ENCODE data around the gene TIMM22. TPM values are rescaled to one million over a fixed set of nuclear protein-coding genes. Genes with fewer than 3 reads are reported as not detected.

Gene TIMM22
- total and polyA plus RNA-seq, 2 of the 13 experiments (the other 11 are each of a cell fraction or from before 2014, with no cell fraction given), result 6.2 to 15.5 TPM

DNA sequence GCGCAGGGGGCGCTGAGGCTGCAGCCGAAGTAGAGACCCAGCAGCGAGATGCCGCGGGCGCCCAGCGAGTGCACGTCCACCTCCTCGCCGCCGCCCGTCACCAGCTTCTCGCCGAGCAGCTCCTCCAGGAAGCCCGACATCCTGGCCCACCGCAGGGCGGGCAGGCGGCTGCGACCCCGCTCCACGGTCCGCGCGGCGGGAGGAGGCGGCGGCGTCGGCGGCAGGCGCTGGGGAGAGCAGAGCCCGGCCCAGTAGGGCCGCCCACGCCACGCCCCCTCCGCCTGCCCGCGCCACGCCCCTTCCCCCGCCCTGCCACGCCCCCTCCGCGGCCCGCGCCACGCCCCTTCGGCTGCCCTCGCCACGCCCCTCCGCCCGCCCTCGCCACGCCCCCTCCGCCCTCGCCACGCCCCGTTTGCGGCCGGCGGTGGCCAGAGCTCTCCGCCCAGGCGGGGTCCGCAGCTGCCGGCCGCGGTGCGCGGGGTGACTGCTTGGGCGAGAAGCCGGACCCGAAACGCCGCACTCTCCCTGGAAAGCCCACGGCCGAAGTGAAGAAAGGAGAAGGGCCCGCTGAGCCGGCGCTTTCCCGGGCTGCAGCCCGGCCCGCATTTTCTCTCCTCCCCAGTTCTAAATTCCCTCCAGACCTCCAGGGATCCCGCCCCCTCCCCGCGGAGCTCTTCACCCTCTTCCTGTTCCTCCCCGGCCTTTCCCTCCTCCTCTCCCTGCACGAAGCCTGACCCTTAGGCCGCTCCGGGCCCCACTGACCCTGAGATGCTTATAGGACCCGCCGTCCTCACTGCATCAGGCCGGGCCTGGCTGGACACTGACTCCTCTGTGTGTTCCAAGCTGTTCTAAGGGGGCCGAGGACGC, 17.2 kb upstream of the TIMM22 start, which contains the start of gene NXN (continued):
- TF ChIP-seq ZNF550 (CRISPR knock-in tag; IDR thresholded peaks at IDR 0.05; ENCODE audit: borderline replicate concordance) (no peak), GABPA (IDR thresholded peaks at IDR 0.05; ENCODE audit: low read depth, low read length) (no peak), GABPA (CRISPR knock-in tag; IDR thresholded peaks at IDR 0.05; ENCODE audit: low read depth) (no peak), ZNF652 (CRISPR knock-in tag; IDR thresholded peaks at IDR 0.05; ENCODE audit: borderline replicate concordance, low read depth) (no peak), ZNF354B (CRISPR knock-in tag; IDR thresholded peaks at IDR 0.05) (no peak), ZNF468 (CRISPR knock-in tag; IDR thresholded peaks at IDR 0.05) (0 out of 2 replicates have a peak, but pooled peaks have one; percentile 63), BRD4 (CRISPR knock-in tag; IDR thresholded peaks at IDR 0.05) (no peak), PHF20 (CRISPR knock-in tag; IDR thresholded peaks at IDR 0.05) (peak; percentile 1; the same call in 1 of the 2 replicates)
- TF ChIP-seq, protein P1, sequence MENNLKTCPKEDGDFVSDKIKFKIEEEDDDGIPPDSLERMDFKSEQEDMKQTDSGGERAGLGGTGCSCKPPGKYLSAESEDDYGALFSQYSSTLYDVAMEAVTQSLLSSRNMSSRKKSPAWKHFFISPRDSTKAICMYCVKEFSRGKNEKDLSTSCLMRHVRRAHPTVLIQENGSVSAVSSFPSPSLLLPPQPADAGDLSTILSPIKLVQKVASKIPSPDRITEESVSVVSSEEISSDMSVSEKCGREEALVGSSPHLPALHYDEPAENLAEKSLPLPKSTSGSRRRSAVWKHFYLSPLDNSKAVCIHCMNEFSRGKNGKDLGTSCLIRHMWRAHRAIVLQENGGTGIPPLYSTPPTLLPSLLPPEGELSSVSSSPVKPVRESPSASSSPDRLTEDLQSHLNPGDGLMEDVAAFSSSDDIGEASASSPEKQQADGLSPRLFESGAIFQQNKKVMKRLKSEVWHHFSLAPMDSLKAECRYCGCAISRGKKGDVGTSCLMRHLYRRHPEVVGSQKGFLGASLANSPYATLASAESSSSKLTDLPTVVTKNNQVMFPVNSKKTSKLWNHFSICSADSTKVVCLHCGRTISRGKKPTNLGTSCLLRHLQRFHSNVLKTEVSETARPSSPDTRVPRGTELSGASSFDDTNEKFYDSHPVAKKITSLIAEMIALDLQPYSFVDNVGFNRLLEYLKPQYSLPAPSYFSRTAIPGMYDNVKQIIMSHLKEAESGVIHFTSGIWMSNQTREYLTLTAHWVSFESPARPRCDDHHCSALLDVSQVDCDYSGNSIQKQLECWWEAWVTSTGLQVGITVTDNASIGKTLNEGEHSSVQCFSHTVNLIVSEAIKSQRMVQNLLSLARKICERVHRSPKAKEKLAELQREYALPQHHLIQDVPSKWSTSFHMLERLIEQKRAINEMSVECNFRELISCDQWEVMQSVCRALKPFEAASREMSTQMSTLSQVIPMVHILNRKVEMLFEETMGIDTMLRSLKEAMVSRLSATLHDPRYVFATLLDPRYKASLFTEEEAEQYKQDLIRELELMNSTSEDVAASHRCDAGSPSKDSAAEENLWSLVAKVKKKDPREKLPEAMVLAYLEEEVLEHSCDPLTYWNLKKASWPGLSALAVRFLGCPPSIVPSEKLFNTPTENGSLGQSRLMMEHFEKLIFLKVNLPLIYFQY (CRISPR knock-in tag; IDR thresholded peaks at IDR 0.05; ENCODE audit: borderline replicate concordance), result peak; percentile 42; the same call in 1 of the 2 replicates
- TF ChIP-seq, protein P2, sequence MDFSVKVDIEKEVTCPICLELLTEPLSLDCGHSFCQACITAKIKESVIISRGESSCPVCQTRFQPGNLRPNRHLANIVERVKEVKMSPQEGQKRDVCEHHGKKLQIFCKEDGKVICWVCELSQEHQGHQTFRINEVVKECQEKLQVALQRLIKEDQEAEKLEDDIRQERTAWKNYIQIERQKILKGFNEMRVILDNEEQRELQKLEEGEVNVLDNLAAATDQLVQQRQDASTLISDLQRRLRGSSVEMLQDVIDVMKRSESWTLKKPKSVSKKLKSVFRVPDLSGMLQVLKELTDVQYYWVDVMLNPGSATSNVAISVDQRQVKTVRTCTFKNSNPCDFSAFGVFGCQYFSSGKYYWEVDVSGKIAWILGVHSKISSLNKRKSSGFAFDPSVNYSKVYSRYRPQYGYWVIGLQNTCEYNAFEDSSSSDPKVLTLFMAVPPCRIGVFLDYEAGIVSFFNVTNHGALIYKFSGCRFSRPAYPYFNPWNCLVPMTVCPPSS (IDR thresholded peaks at IDR 0.05), result no peak
- TF ChIP-seq, protein P3, sequence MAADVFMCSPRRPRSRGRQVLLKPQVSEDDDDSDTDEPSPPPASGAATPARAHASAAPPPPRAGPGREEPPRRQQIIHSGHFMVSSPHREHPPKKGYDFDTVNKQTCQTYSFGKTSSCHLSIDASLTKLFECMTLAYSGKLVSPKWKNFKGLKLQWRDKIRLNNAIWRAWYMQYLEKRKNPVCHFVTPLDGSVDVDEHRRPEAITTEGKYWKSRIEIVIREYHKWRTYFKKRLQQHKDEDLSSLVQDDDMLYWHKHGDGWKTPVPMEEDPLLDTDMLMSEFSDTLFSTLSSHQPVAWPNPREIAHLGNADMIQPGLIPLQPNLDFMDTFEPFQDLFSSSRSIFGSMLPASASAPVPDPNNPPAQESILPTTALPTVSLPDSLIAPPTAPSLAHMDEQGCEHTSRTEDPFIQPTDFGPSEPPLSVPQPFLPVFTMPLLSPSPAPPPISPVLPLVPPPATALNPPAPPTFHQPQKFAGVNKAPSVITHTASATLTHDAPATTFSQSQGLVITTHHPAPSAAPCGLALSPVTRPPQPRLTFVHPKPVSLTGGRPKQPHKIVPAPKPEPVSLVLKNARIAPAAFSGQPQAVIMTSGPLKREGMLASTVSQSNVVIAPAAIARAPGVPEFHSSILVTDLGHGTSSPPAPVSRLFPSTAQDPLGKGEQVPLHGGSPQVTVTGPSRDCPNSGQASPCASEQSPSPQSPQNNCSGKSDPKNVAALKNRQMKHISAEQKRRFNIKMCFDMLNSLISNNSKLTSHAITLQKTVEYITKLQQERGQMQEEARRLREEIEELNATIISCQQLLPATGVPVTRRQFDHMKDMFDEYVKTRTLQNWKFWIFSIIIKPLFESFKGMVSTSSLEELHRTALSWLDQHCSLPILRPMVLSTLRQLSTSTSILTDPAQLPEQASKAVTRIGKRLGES (CRISPR knock-in tag; IDR thresholded peaks at IDR 0.05; ENCODE audit: borderline replicate concordance), result no peak
- TF ChIP-seq, protein P4, sequence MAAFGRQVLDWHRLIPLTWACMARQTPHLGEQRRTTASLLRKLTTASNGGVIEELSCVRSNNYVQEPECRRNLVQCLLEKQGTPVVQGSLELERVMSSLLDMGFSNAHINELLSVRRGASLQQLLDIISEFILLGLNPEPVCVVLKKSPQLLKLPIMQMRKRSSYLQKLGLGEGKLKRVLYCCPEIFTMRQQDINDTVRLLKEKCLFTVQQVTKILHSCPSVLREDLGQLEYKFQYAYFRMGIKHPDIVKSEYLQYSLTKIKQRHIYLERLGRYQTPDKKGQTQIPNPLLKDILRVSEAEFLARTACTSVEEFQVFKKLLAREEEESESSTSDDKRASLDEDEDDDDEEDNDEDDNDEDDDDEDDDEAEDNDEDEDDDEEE (CRISPR knock-in tag; IDR thresholded peaks at IDR 0.05), result no peak
- TF ChIP-seq, protein P5, sequence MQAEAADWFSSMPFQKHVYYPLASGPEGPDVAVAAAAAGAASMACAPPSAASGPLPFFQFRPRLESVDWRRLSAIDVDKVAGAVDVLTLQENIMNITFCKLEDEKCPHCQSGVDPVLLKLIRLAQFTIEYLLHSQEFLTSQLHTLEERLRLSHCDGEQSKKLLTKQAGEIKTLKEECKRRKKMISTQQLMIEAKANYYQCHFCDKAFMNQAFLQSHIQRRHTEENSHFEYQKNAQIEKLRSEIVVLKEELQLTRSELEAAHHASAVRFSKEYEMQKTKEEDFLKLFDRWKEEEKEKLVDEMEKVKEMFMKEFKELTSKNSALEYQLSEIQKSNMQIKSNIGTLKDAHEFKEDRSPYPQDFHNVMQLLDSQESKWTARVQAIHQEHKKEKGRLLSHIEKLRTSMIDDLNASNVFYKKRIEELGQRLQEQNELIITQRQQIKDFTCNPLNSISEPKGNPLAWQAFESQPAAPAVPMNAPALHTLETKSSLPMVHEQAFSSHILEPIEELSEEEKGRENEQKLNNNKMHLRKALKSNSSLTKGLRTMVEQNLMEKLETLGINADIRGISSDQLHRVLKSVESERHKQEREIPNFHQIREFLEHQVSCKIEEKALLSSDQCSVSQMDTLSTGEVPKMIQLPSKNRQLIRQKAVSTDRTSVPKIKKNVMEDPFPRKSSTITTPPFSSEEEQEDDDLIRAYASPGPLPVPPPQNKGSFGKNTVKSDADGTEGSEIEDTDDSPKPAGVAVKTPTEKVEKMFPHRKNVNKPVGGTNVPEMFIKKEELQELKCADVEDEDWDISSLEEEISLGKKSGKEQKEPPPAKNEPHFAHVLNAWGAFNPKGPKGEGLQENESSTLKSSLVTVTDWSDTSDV (CRISPR knock-in tag; IDR thresholded peaks at IDR 0.05), result no peak
- TF ChIP-seq, protein P6, sequence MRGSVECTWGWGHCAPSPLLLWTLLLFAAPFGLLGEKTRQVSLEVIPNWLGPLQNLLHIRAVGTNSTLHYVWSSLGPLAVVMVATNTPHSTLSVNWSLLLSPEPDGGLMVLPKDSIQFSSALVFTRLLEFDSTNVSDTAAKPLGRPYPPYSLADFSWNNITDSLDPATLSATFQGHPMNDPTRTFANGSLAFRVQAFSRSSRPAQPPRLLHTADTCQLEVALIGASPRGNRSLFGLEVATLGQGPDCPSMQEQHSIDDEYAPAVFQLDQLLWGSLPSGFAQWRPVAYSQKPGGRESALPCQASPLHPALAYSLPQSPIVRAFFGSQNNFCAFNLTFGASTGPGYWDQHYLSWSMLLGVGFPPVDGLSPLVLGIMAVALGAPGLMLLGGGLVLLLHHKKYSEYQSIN (CRISPR knock-in tag; IDR thresholded peaks at IDR 0.05; ENCODE audit: borderline replicate concordance), result no peak
